SK-N-SH (cell line): Measurements from ENCODE around the gene TSHZ2.

ENCODE experiments used
- EP300 ChIP-seq, 2 experiments: IDR thresholded peaks; 2 replicates each; pipeline versions ENCODE4 v1.4.0 to v1.6.1; 2012; ENCODE audit warnings: borderline replicate concordance in 1 of 2, low read depth in 1 of 2, low read length in 1 of 2
- GABPA ChIP-seq: IDR thresholded peaks from 2 replicates; pipeline ENCODE4 v1.4.0; 2012; ENCODE audit warnings: low read depth, mild to moderate bottlenecking
- MXI1 ChIP-seq: IDR thresholded peaks from 2 replicates; pipeline ENCODE4 v1.6.1; 2012; ENCODE audit warnings: mild to moderate bottlenecking, low read depth, low read length, improper control_type of control experiment
- POLR2AphosphoS5 ChIP-seq: IDR thresholded peaks from 2 replicates; pipeline ENCODE4 v1.6.1; 2012; ENCODE audit warnings: low read depth, low read length
- TAF1 ChIP-seq: IDR thresholded peaks from 2 replicates; pipeline ENCODE4 v1.6.1; 2012; ENCODE audit warnings: low read depth, mild to moderate bottlenecking, low read length, moderate library complexity, borderline replicate concordance
- TCF12 ChIP-seq: IDR thresholded peaks from 2 replicates; pipeline ENCODE4 v1.4.0; 2012
- YY1 ChIP-seq: IDR thresholded peaks from 2 replicates; pipeline ENCODE4 v1.4.0; 2012; ENCODE audit warnings: low read depth, mild to moderate bottlenecking
- TF ChIP-seq, protein P1 (sequence below): fragments of 200-600 bp; sonication (generic); IDR thresholded peaks from 2 replicates; pipeline ENCODE4 v1.6.1; 2017; ENCODE audit warnings: antibody characterized with exemption, mild to moderate bottlenecking, moderate library complexity
- TF ChIP-seq, protein P2 (sequence below): IDR thresholded peaks from 2 replicates; pipeline ENCODE4 v1.4.0; 2012; ENCODE audit warnings: low read depth, borderline replicate concordance
- TF ChIP-seq, protein P3 (sequence below): IDR thresholded peaks from 2 replicates; pipeline ENCODE4 v1.4.0; 2012; ENCODE audit warnings: low read depth

- TF ChIP-seq, protein P1, sequence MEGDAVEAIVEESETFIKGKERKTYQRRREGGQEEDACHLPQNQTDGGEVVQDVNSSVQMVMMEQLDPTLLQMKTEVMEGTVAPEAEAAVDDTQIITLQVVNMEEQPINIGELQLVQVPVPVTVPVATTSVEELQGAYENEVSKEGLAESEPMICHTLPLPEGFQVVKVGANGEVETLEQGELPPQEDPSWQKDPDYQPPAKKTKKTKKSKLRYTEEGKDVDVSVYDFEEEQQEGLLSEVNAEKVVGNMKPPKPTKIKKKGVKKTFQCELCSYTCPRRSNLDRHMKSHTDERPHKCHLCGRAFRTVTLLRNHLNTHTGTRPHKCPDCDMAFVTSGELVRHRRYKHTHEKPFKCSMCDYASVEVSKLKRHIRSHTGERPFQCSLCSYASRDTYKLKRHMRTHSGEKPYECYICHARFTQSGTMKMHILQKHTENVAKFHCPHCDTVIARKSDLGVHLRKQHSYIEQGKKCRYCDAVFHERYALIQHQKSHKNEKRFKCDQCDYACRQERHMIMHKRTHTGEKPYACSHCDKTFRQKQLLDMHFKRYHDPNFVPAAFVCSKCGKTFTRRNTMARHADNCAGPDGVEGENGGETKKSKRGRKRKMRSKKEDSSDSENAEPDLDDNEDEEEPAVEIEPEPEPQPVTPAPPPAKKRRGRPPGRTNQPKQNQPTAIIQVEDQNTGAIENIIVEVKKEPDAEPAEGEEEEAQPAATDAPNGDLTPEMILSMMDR = no peak
- TF ChIP-seq POLR2AphosphoS5 = no peak
- TF ChIP-seq GABPA = no peak
- TF ChIP-seq YY1 = no peak
- TF ChIP-seq, protein P2, sequence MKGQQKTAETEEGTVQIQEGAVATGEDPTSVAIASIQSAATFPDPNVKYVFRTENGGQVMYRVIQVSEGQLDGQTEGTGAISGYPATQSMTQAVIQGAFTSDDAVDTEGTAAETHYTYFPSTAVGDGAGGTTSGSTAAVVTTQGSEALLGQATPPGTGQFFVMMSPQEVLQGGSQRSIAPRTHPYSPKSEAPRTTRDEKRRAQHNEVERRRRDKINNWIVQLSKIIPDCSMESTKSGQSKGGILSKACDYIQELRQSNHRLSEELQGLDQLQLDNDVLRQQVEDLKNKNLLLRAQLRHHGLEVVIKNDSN = no peak
- no peak for TF ChIP-seq TCF12
- TF ChIP-seq, protein P3, sequence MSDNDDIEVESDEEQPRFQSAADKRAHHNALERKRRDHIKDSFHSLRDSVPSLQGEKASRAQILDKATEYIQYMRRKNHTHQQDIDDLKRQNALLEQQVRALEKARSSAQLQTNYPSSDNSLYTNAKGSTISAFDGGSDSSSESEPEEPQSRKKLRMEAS = no peak
- no peak for TF ChIP-seq EP300 (IDR thresholded peaks at IDR 0.05; ENCODE audit: borderline replicate concordance in 1 of 2, low read depth in 1 of 2, low read length in 1 of 2)
- no peak for TF ChIP-seq MXI1
- no peak for TF ChIP-seq TAF1
Measured at GRCh38 chr20:53411129-53411528, 439.0 kb downstream of the TSHZ2 start.
